GM12878 (cell line): Measurements from ENCODE around the gene ADGRD1. TPM values are rescaled to one million over a fixed set of nuclear protein-coding genes. Genes with fewer than 3 reads are reported as not detected.

Source experiments
- ATAC-seq: fragments of 200-7000 bp; cut with Tn5 transposase; 3 replicates; pipeline ENCODE4 v1.9.1; 2020; ENCODE audit warnings: mild to moderate bottlenecking, moderate library complexity
- BruUV-seq: library from RNA; stranded (reverse); fragments of 400-500 nt; replicated peaks from 2 replicates; lab custom pipeline; 2021; lab: Mats Ljungman, UMichigan
- CTCF ChIA-PET: fragments of 300-600 bp; sonication (Branson Sonifier 250); formaldehyde crosslinking; extraction: SDS; loops from one replicate; lab custom pipeline; 2021; ENCODE audit warnings: inconsistent platforms; lab: Yijun Ruan, JAX
- POLR2A ChIA-PET: fragments of 350-600 bp; formaldehyde crosslinking; extraction: SDS; loops from one replicate; lab custom pipeline; 2021; ENCODE audit warnings: inconsistent platforms; lab: Charles Lee
- RAD21 ChIA-PET: fragments of 300-600 bp; sonication (Branson Sonifier 250); formaldehyde crosslinking; loops from one replicate; lab custom pipeline; 2023; ENCODE audit warnings: antibody characterized with exemption; ENCODE audit not compliant: unreplicated experiment; lab: Charles Lee
- SMC1A ChIA-PET: fragments of 300-600 bp; sonication (Branson Sonifier 250); formaldehyde crosslinking; loops from one replicate; lab custom pipeline; 2023; ENCODE audit not compliant: unreplicated experiment, uncharacterized antibody; lab: Charles Lee
- DNase-seq: peaks from one replicate; pipeline ENCODE4 v3.0.0-alpha.2; 2011; ENCODE audit warnings: low read depth, low spot score
- FAIRE-seq: peaks from 3 replicates; lab custom pipeline; 2011; peaks lifted over from hg19 to GRCh38; lab: Jason Lieb, UNC
- H2AFZ ChIP-seq: 2 replicates; pipeline ENCODE4 v1.6.0; 2011; ENCODE audit warnings: low read depth, low read length, control low read depth; ENCODE audit not compliant: control insufficient read depth
- H3K27ac ChIP-seq: 2 replicates; pipeline ENCODE4 v1.5.1; 2011; ENCODE audit warnings: control low read depth; ENCODE audit not compliant: control insufficient read depth, insufficient read depth
- H3K27me3 ChIP-seq, 2 experiments: replicated peaks in 1 of 2; 2 replicates each; pipeline versions ENCODE4 v1.6.0 to v1.6.1; 2011; ENCODE audit warnings: low read length in 1 of 2; ENCODE audit not compliant: control insufficient read depth in 2 of 2, insufficient read depth in 2 of 2
- H3K36me3 ChIP-seq, 2 experiments: 2 replicates each; pipeline ENCODE4 v1.5.1; 2011; ENCODE audit warnings: low read length in 1 of 2; ENCODE audit not compliant: control insufficient read depth in 2 of 2, insufficient read depth in 2 of 2
- H3K4me1 ChIP-seq: 2 replicates; pipeline ENCODE4 v1.6.1; 2011; ENCODE audit warnings: mild to moderate bottlenecking, low read length, moderate library complexity, mixed read lengths; ENCODE audit not compliant: control insufficient read depth, insufficient read depth
- H3K4me2 ChIP-seq: 2 replicates; pipeline ENCODE4 v1.6.0; 2011; ENCODE audit warnings: control low read depth; ENCODE audit not compliant: control insufficient read depth, insufficient read depth
- H3K4me3 ChIP-seq: fragments of 200-600 bp; sonication (generic); 2 replicates; pipeline ENCODE4 v1.5.1; 2016
- H3K79me2 ChIP-seq: 2 replicates; pipeline ENCODE4 v1.6.0; 2011; ENCODE audit warnings: low read length; ENCODE audit not compliant: control insufficient read depth, insufficient read depth
- H3K9ac ChIP-seq: 2 replicates; pipeline ENCODE4 v1.8.0; 2011; ENCODE audit warnings: low read length, control low read depth, mixed read lengths; ENCODE audit not compliant: control insufficient read depth, insufficient read depth
- H3K9me3 ChIP-seq: replicated peaks from 3 replicates; pipeline ENCODE4 v1.5.1; 2011; ENCODE audit warnings: mild to moderate bottlenecking, low read length; ENCODE audit not compliant: control insufficient read depth, insufficient read depth
- H4K20me1 ChIP-seq: 2 replicates; pipeline ENCODE4 v1.6.0; 2011; ENCODE audit not compliant: control insufficient read depth, insufficient read depth
- ATF3 ChIP-seq: IDR thresholded peaks from 2 replicates; pipeline ENCODE4 v1.6.1; 2011; ENCODE audit warnings: low read depth, mild to moderate bottlenecking, low read length, moderate library complexity, borderline replicate concordance; ENCODE audit errors: extremely low read depth
- CREB1 ChIP-seq: IDR thresholded peaks from 2 replicates; pipeline ENCODE4 v1.6.1; 2012; ENCODE audit warnings: low read depth, mild to moderate bottlenecking, inconsistent platforms
- EGR1 ChIP-seq, 2 experiments: IDR thresholded peaks; 1 replicate in 1 of 2; 2 replicates in 1 of 2; pipeline ENCODE4 v1.6.1; 2011 to 2012; ENCODE audit warnings: low read depth in 2 of 2, low read length in 2 of 2, borderline replicate concordance in 1 of 2, mild to moderate bottlenecking in 1 of 2, moderate library complexity in 1 of 2
- EZH2 ChIP-seq: IDR thresholded peaks from 2 replicates; pipeline ENCODE4 v1.6.1; 2012; ENCODE audit warnings: low read depth, mild to moderate bottlenecking, control low read depth, inconsistent platforms, low read length, borderline replicate concordance; ENCODE audit not compliant: control insufficient read depth
- GATAD2B ChIP-seq: fragments of 450-650 bp; conservative IDR thresholded peaks from 2 replicates; pipeline ENCODE4 v1.6.1; 2017; ENCODE audit warnings: low read depth, mild to moderate bottlenecking, moderate library complexity
- HDAC2 ChIP-seq: fragments of 200-600 bp; sonication (generic); IDR thresholded peaks from 2 replicates; pipeline ENCODE4 v1.6.1; 2017
- IKZF1 ChIP-seq: fragments of 450-650 bp; conservative IDR thresholded peaks from 2 replicates; pipeline ENCODE4 v1.6.1; 2017; ENCODE audit warnings: antibody characterized with exemption, mild to moderate bottlenecking
- IKZF2 ChIP-seq, 2 experiments: fragments of 450-650 bp; IDR thresholded peaks; 2 replicates each; pipeline ENCODE4 v1.6.1; 2017; ENCODE audit warnings: mild to moderate bottlenecking in 2 of 2, moderate library complexity in 2 of 2
- LARP7 ChIP-seq: fragments of 450-650 bp; IDR thresholded peaks from 2 replicates; pipeline ENCODE4 v1.6.1; 2017; ENCODE audit warnings: mild to moderate bottlenecking
- MEF2B ChIP-seq: fragments of 450-650 bp; IDR thresholded peaks from 2 replicates; pipeline ENCODE4 v1.6.1; 2018; ENCODE audit warnings: mild to moderate bottlenecking, moderate library complexity; ENCODE audit not compliant: partially characterized antibody, poor library complexity, severe bottlenecking
- NKRF ChIP-seq: fragments of 450-650 bp; conservative IDR thresholded peaks from 2 replicates; pipeline ENCODE4 v1.6.1; 2017; ENCODE audit warnings: mild to moderate bottlenecking, moderate library complexity
- PAX5 ChIP-seq: IDR thresholded peaks from 2 replicates; pipeline ENCODE4 v1.6.1; 2011; ENCODE audit warnings: low read depth, low read length, borderline replicate concordance
- RFX5 ChIP-seq: IDR thresholded peaks from 2 replicates; pipeline ENCODE4 v1.6.1; 2011; ENCODE audit warnings: low read depth, low read length, improper control_type of control experiment
- SIX5 ChIP-seq: IDR thresholded peaks from 2 replicates; pipeline ENCODE4 v1.6.1; 2011; ENCODE audit warnings: mild to moderate bottlenecking, low read depth, low read length, moderate library complexity; ENCODE audit not compliant: severe bottlenecking
- SMAD5 ChIP-seq: IDR thresholded peaks from 2 replicates; pipeline ENCODE4 v1.6.1; 2016; ENCODE audit warnings: antibody characterized with exemption, low read depth
- SUPT20H ChIP-seq: IDR thresholded peaks from 2 replicates; pipeline ENCODE4 v1.6.1; 2011; ENCODE audit warnings: low read depth, mild to moderate bottlenecking, low read length, moderate library complexity, borderline replicate concordance; ENCODE audit not compliant: control insufficient read depth
- WGBS: methylation state at CpG from one replicate; pipeline ENCODE4 v1.1.6; 2016; ENCODE audit warnings: low lambda C conversion rate; ENCODE audit not compliant: insufficient replicate concordance, insufficient coverage; ENCODE audit errors: missing lambda C conversion rate; 5-methylcytosine and 5-hydroxymethylcytosine counted together
- in situ Hi-C: fragments of 300-500 bp; cut with MboI; formaldehyde crosslinking; loops from 9 replicates; pipeline ENCODE4 v1.14.3; 2018; ENCODE audit warnings: mixed read lengths
- intact Hi-C: fragments of 100-400 bp; cut with micrococcal nuclease; formaldehyde crosslinking; loops from one replicate; pipeline ENCODE4 v1.14.2; 2022; ENCODE audit not compliant: unreplicated experiment
- polyA plus RNA-seq, 11 experiments: library from polyadenylated mRNA; depleted of rRNA in 4 of 11; unstranded in 6 of 11; stranded (reverse) in 5 of 11; fragments of >200 nt; fragmentation: Nextera tagmentation in 4 of 11; fragmentation: Illumina TruSeq in 1 of 11; extraction: Ambion mirVana in 4 of 11; extraction: Trizol in 1 of 11; gene quantifications; 1 replicate in 1 of 11; 2 replicates in 10 of 11; pipeline versions ENCODE4 v1.2.1 to v1.2.3, GENCODE V29; 2011 to 2016; ENCODE audit warnings: inconsistent platforms in 2 of 11, missing spikeins in 2 of 11, low read depth in 1 of 11
- total RNA-seq, 4 experiments: library from RNA; depleted of rRNA in 3 of 4; stranded (reverse); fragments of >200 nt in 3 of 4; fragmentation: Illumina TruSeq in 1 of 4; extraction: Trizol in 1 of 4; gene quantifications; 2 replicates each; pipeline versions ENCODE4 v1.2.1 to v1.2.3, GENCODE V29; 2013 to 2021
- TF ChIP-seq, protein P1 (sequence below): fragments of 450-650 bp; IDR thresholded peaks from 2 replicates; pipeline ENCODE4 v1.6.1; 2016; ENCODE audit warnings: mild to moderate bottlenecking
- TF ChIP-seq, protein P2 (sequence below): fragments of 450-650 bp; IDR thresholded peaks from 2 replicates; pipeline ENCODE4 v1.6.1; 2017; ENCODE audit warnings: mild to moderate bottlenecking

ADGRD1 gene
- total and polyA plus RNA-seq, 10 of the 15 experiments (the other 5 are each of a cell fraction or from before 2014, with no cell fraction given), result 0.15 to 12.7 (median 1.2) TPM

DNA sequence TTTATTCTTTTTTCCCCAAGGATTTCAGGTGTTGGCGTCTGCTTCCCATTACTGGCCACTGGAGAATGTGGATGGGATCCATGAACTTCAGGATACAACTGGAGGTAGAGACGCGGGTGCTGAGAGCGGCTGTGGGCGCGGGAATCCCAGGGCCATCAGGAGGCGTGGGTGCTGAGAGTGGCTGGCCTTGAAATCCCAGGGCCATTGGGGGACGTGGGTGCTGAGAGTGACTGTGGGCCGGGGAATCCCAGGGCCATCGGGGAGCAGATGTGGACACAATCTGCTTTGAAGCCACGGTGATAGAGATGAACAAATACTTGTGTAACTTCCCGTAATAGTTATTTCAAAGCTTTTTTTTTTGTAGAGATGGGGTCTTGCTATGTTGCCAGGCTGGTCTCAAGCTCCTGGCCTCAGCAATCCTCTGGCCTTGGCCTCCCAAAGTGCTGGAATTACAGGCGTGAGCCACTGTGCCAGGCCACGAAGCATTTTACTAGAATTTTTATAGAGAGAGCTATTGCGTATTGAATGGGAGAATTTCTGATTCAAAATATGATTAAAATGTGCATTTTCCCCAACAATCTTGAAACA is 12.8 kb downstream of the ADGRD1 start:
- POLR2A ChIA-PET, result interaction anchor here (1.0 to 1.2 kb wide), 2 partner anchors 12 to 91 kb away, joined by 3 read pairs; no protein-coding TSS in a partner anchor
- in situ Hi-C loops, result no loop called here
- intact Hi-C loops, result no loop called here
- Histone ChIP-seq H3K4me3 (no peak overlapping the region), H3K9ac (no peak overlapping the region), H3K9me3 (no peaks in the 10 kb centered on the region), H4K20me1 (no peaks in the 10 kb centered on the region), H3K27me3 (no peaks in the 10 kb centered on the region), H3K4me1 (peaks cover 5% of the 10 kb centered on the region; the same call in 1 of the 2 replicates), H3K27ac (no peak overlapping the region), H2AFZ (no peak overlapping the region), H3K4me2 (no peak overlapping the region), H3K36me3 (no peaks in the 10 kb centered on the region), H3K79me2 (no peaks in the 10 kb centered on the region)
- SMC1A ChIA-PET, result interaction anchor here (1.0 to 2.0 kb wide), 4 partner anchors 13 to 88 kb away, joined by 3 to 8 read pairs (median 4); partner anchors contain the start of gene ADGRD1
- WGBS, result 17% methylated on average over 15 of the region's 15 CpGs
- no peak for DNase-seq
- ATAC-seq, result peak; percentile 43
- BruUV-seq, result no TSS peak
- CTCF ChIA-PET, result interaction anchor here (1.3 kb wide), 1 partner anchor 13 kb away, joined by 3 read pairs; no protein-coding TSS in a partner anchor
- FAIRE-seq, result no peak
- RAD21 ChIA-PET, result interaction anchor here (1.1 to 2.1 kb wide), 4 partner anchors 12 to 138 kb away, joined by 4 to 6 read pairs (median 4); partner anchors contain the start of gene ADGRD1
- TF ChIP-seq SMAD5 (no peak), MEF2B (peak; percentile 59), SUPT20H (no peak), HDAC2 (no peak), RFX5 (no peak), ATF3 (no peak), IKZF2 (IDR thresholded peaks at IDR 0.05) (peak; percentile 20 to 32; a peak in 1 of 4 replicates), SIX5 (no peak), NKRF (no peak), EZH2 (no peak), LARP7 (no peak), PAX5 (no peak), GATAD2B (peak; percentile 68; the same call in 1 of the 2 replicates), CREB1 (no peak), IKZF1 (peak; percentile 48; the same call in 1 of the 2 replicates), EGR1 (IDR thresholded peaks at IDR 0.05; ENCODE audit: borderline replicate concordance in 1 of 2, low read depth in 2 of 2, low read length in 2 of 2) (no peak)
- TF ChIP-seq, protein P1, sequence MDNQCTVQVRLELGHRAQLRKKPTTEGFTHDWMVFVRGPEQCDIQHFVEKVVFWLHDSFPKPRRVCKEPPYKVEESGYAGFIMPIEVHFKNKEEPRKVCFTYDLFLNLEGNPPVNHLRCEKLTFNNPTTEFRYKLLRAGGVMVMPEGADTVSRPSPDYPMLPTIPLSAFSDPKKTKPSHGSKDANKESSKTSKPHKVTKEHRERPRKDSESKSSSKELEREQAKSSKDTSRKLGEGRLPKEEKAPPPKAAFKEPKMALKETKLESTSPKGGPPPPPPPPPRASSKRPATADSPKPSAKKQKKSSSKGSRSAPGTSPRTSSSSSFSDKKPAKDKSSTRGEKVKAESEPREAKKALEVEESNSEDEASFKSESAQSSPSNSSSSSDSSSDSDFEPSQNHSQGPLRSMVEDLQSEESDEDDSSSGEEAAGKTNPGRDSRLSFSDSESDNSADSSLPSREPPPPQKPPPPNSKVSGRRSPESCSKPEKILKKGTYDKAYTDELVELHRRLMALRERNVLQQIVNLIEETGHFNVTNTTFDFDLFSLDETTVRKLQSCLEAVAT, result 0 out of 2 replicates have a peak, but pooled peaks have one; percentile 37
- TF ChIP-seq, protein P2, sequence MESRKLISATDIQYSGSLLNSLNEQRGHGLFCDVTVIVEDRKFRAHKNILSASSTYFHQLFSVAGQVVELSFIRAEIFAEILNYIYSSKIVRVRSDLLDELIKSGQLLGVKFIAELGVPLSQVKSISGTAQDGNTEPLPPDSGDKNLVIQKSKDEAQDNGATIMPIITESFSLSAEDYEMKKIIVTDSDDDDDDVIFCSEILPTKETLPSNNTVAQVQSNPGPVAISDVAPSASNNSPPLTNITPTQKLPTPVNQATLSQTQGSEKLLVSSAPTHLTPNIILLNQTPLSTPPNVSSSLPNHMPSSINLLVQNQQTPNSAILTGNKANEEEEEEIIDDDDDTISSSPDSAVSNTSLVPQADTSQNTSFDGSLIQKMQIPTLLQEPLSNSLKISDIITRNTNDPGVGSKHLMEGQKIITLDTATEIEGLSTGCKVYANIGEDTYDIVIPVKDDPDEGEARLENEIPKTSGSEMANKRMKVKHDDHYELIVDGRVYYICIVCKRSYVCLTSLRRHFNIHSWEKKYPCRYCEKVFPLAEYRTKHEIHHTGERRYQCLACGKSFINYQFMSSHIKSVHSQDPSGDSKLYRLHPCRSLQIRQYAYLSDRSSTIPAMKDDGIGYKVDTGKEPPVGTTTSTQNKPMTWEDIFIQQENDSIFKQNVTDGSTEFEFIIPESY, result peak; percentile 39; the same call in 1 of the 2 replicates
